ENCODE results near the gene PDIA3.

PDIA3 gene

DNA sequence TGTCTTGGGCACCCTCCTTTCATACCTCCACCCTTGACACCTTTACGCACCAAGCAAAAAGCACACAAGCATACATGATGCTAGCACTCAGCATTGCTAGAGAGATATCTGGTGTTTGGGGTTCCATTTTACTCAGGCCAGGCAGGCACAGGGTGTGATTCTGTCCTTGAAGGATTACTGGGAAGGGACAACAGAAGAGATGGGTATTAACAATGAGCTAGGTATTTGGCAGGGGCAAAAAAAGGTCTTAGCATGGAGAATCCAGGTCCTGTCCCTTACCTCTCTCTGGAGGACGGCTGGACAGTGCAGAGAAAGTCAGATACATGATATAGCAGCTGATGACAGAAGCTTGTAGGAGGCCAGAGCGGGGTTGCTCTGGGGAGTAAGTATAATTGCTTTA, 50.3 kb downstream of the PDIA3 start:
- no peak for TF ChIP-seq SIN3A (IDR thresholded peaks at IDR 0.05; ENCODE audit: borderline replicate concordance, insufficient read depth, low read length)
- TF ChIP-seq POLR2AphosphoS5 (IDR thresholded peaks at IDR 0.05; ENCODE audit: low read depth, low read length), result no peak
- TF ChIP-seq, protein P1, sequence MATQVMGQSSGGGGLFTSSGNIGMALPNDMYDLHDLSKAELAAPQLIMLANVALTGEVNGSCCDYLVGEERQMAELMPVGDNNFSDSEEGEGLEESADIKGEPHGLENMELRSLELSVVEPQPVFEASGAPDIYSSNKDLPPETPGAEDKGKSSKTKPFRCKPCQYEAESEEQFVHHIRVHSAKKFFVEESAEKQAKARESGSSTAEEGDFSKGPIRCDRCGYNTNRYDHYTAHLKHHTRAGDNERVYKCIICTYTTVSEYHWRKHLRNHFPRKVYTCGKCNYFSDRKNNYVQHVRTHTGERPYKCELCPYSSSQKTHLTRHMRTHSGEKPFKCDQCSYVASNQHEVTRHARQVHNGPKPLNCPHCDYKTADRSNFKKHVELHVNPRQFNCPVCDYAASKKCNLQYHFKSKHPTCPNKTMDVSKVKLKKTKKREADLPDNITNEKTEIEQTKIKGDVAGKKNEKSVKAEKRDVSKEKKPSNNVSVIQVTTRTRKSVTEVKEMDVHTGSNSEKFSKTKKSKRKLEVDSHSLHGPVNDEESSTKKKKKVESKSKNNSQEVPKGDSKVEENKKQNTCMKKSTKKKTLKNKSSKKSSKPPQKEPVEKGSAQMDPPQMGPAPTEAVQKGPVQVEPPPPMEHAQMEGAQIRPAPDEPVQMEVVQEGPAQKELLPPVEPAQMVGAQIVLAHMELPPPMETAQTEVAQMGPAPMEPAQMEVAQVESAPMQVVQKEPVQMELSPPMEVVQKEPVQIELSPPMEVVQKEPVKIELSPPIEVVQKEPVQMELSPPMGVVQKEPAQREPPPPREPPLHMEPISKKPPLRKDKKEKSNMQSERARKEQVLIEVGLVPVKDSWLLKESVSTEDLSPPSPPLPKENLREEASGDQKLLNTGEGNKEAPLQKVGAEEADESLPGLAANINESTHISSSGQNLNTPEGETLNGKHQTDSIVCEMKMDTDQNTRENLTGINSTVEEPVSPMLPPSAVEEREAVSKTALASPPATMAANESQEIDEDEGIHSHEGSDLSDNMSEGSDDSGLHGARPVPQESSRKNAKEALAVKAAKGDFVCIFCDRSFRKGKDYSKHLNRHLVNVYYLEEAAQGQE (IDR thresholded peaks at IDR 0.05; ENCODE audit: insufficient read depth in 1 of 2, low read depth in 2 of 2, low read length in 2 of 2), result no peak
- TF ChIP-seq FOXP2 (optimal IDR thresholded peaks at IDR 0.05; ENCODE audit: borderline replicate concordance, extremely low read depth, extremely low read length, insufficient read depth), result no peak
- TF ChIP-seq TAF1 (IDR thresholded peaks at IDR 0.05; ENCODE audit: borderline replicate concordance, insufficient read depth, low read length), result no peak

DNA sequence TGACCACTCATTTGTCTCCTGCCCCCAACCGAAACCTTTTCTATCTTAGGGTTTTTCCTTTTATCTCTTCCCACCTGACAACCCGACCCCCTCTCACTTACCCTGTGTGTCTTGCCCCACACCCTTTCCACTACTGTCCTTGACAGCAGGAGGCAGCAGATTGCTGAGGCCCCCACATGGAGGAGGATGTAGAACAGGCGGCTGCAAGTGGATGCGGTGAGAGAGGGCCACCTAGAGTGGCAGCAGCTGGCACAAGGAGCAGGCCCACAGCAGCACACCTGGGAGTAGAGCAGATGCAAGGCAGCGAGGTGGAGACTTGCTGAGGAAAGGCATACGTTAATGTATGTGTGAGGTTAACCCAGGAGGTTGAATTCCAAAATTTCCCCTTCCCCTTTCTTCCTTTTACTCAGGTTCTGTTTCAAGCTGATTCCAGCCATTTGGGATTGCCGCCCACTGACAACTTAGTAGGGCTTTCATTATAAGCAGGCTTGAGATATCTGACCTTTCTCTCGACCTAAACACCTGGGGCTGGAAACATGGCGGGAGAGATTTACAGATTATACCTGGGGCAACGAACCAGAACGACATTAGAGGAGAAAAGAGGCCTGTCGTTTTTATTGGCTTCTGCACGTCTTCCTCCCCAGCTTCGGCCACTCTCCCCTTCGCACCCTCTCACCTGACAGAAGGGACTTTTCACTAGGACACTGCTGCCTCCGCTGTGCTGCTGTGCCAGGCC, 53.1 kb downstream of the PDIA3 start:
- TF ChIP-seq POLR2AphosphoS5 (IDR thresholded peaks at IDR 0.05; ENCODE audit: low read depth, low read length) (no peak), SIN3A (IDR thresholded peaks at IDR 0.05; ENCODE audit: borderline replicate concordance, insufficient read depth, low read length) (no peak), TAF1 (IDR thresholded peaks at IDR 0.05; ENCODE audit: borderline replicate concordance, insufficient read depth, low read length) (no peak), FOXP2 (optimal IDR thresholded peaks at IDR 0.05; ENCODE audit: borderline replicate concordance, extremely low read depth, extremely low read length, insufficient read depth) (no peak)
- TF ChIP-seq, protein P1 (IDR thresholded peaks at IDR 0.05; ENCODE audit: insufficient read depth in 1 of 2, low read depth in 2 of 2, low read length in 2 of 2), result no peak

DNA sequence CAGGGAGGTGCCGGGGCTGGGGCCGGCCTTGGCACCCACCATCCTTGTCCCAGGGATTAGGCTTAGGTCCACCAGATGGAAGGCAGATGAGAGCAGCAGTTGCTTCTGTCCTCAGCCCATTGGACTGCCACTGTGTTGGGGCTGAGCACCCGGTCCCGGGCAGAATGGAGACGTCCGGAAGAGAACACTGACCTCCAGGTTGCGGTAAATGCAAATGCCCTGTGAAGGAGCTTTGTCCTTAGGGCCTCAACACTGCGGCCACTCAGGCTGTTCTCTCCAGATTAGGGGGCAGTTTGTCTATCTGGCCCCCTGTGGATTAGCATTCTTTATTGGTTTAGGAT, 53.7 kb downstream of the PDIA3 start, which contains the start of gene SERINC4:
TSS of gene SERINC4 (minus strand) at position 276 of the 341 bp plus-strand sequence. CDS start at position 42, 234 bp downstream.
- TF ChIP-seq POLR2AphosphoS5 (IDR thresholded peaks at IDR 0.05; ENCODE audit: low read depth, low read length) (no peak), SIN3A (IDR thresholded peaks at IDR 0.05; ENCODE audit: borderline replicate concordance, insufficient read depth, low read length) (no peak), TAF1 (IDR thresholded peaks at IDR 0.05; ENCODE audit: borderline replicate concordance, insufficient read depth, low read length) (no peak), FOXP2 (optimal IDR thresholded peaks at IDR 0.05; ENCODE audit: borderline replicate concordance, extremely low read depth, extremely low read length, insufficient read depth) (no peak)
- TF ChIP-seq, protein P1 (IDR thresholded peaks at IDR 0.05; ENCODE audit: insufficient read depth in 1 of 2, low read depth in 2 of 2, low read length in 2 of 2), result no peak

DNA sequence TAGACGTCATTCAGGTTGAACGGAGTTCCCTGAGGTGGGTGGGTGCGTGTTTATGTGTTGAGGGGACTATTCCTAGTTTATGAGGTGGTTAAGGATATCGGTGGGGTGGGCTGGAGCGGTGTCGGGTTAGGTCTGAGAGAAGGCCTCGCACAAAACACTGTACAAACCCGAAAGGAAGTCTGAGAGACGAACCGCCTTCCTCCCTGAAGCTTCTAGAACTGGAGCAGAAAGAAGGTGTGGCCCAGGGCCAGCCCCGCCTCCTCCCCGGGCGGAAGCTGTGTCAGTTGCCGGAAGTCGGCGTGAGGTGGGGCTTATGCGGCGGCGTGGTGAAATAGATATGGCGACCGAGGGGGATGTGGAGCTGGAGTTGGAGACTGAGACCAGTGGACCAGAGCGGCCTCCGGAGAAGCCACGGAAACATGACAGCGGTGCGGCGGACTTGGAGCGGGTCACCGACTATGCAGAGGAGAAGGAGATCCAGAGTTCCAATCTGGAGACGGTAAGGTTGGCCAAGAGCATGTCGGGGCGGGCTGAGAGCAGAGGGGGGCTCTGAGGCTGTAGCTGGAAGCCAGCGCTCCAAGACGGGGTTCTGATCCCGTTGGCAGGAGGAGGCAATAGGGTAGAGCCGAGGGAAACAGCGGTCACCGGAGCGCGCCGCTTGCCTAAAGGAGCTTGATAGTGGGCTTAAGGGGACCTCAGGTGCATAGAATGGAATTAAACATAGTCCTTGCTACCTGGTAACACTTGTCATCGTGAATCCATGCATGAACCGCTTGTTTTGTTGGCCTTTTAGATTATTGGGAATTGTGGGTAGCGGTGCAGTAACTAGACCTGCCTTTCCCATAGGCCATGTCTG, 54.3 kb downstream of the PDIA3 start, which contains the start of gene HYPK:
TSS of gene HYPK (plus strand) at position 314 of the 856 bp plus-strand sequence. CDS start at position 338, 24 bp downstream.
- TF ChIP-seq SIN3A (IDR thresholded peaks at IDR 0.05; ENCODE audit: borderline replicate concordance, insufficient read depth, low read length) (peak; percentile 71; the same call in 1 of the 2 replicates), FOXP2 (optimal IDR thresholded peaks at IDR 0.05; ENCODE audit: borderline replicate concordance, extremely low read depth, extremely low read length, insufficient read depth) (no peak), POLR2AphosphoS5 (IDR thresholded peaks at IDR 0.05; ENCODE audit: low read depth, low read length) (peak; percentile 89), TAF1 (IDR thresholded peaks at IDR 0.05; ENCODE audit: borderline replicate concordance, insufficient read depth, low read length) (peak; percentile 89)
- TF ChIP-seq, protein P1 (IDR thresholded peaks at IDR 0.05; ENCODE audit: insufficient read depth in 1 of 2, low read depth in 2 of 2, low read length in 2 of 2), result no peak; a peak in 1 of 4 replicates
